Gastroesophageal sphincter (tissue), 4 donors: ENCODE data around the gene KMT5C. TPM values are rescaled to one million over a fixed set of nuclear protein-coding genes. Genes with fewer than 3 reads are reported as not detected.

ENCODE experiments used
- ATAC-seq: fragments of 150-250 bp; one replicate; pipeline ENCODE4 v1.9.1; 2016; ENCODE audit warnings: mild to moderate bottlenecking, moderate library complexity
- H3K27ac ChIP-seq, 4 donors: fragments of 200-600 bp; sonication (generic) in 3 of 4; 1 replicate in 3 of 4; 2 replicates in 1 of 4; pipeline ENCODE4 v1.5.1; 2016 to 2019
- H3K27me3 ChIP-seq: fragments of 200-600 bp; sonication (generic); one replicate; pipeline ENCODE4 v1.5.1; 2019
- H3K36me3 ChIP-seq, 2 donors: fragments of 200-600 bp; sonication (generic); one replicate each; pipeline ENCODE4 v1.5.1; 2019; ENCODE audit warnings: control low read depth in 1 of 2
- H3K4me1 ChIP-seq, 3 donors: fragments of 200-600 bp; sonication (generic); 1 replicate in 2 of 3; 2 replicates in 1 of 3; pipeline ENCODE4 v1.5.1; 2016 to 2019; ENCODE audit warnings: control low read depth in 2 of 3
- H3K4me3 ChIP-seq, 2 donors: fragments of 200-600 bp; sonication (generic); one replicate each; pipeline ENCODE4 v1.5.1; 2019; ENCODE audit warnings: mild to moderate bottlenecking in 1 of 2, moderate library complexity in 1 of 2
- H3K9me3 ChIP-seq, 3 donors: fragments of 200-600 bp; sonication (generic); one replicate each; pipeline ENCODE4 v1.5.1; 2017 to 2019; ENCODE audit warnings: control low read depth in 2 of 3
- EP300 ChIP-seq: sonication (generic); formaldehyde crosslinking; IDR thresholded peaks from one replicate; pipeline ENCODE4 v1.6.1; 2017; ENCODE audit warnings: antibody characterized with exemption, mild to moderate bottlenecking
- POLR2A ChIP-seq, 2 donors: fragments of 450-650 bp; IDR thresholded peaks; one replicate each; pipeline ENCODE4 v1.6.1; 2017; ENCODE audit warnings: antibody characterized with exemption in 2 of 2, mild to moderate bottlenecking in 2 of 2, moderate library complexity in 1 of 2
- POLR2AphosphoS5 ChIP-seq: sonication (generic); formaldehyde crosslinking; IDR thresholded peaks from one replicate; pipeline ENCODE4 v1.6.1; 2017; ENCODE audit warnings: antibody characterized with exemption
- WGBS, 2 donors: methylation state at CpG; one replicate each; pipeline ENCODE4 v1.1.5; 2018; ENCODE audit warnings: low coverage in 1 of 2; 5-methylcytosine and 5-hydroxymethylcytosine counted together
- total RNA-seq, 4 donors: library from RNA; depleted of rRNA; stranded (reverse); fragments of >200 nt; gene quantifications; one replicate each; pipeline ENCODE4 v1.1.0, GENCODE V29; 2016
- TF ChIP-seq, protein P1 (sequence below), 4 experiments: fragments of 200-600 bp in 2 of 4; fragments of 450-650 bp in 2 of 4; sonication (generic) in 1 of 4; IDR thresholded peaks; one replicate each; pipeline ENCODE4 v1.5.1; 2017 to 2019; ENCODE audit warnings: antibody characterized with exemption in 4 of 4, mild to moderate bottlenecking in 2 of 4, moderate library complexity in 2 of 4

Gene KMT5C
- total RNA-seq, 4 donors from 2014 or later, result 3.4 to 11.2 (median 9.2) TPM

DNA sequence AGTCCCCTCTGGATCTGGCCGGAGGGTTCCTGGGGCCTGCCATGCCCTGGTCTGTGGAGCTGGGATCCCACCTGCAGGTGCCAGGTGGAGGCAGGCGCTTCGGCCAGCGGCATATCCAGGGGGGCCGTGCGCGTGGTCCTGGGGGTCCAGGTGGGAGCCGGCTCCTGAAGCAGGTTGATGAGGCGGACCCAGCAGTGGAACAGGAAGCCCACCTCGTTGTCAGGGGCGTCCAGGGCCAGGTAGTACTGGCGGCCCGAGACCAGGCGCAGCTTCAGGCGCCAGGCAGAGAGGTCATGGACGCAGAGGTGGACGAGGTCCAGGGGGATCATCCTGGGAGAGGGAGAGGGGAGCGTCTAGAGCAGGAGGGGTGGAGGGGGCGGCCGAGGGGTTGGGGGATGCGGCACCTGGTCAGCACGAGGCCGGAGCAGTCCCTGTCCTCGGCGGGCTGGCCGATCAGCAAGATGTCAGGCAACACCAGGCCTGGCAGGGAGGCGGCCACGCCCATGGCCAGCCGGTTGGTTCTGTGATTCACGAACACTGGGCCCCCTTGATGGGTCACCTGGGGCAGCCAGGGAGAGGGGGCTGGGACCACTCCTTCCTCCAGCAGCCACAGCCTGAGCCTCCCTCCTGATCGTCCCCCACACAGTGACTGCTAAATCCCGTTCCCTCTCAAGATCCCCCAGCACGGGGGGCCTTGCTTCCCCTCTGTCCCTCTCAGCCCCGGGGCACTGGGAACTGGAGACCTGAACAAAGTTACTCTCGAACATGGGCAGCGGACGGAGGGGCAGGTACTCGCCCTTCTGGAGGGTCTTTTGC lies 22.7 kb downstream of the KMT5C start:
- TF ChIP-seq POLR2A (IDR thresholded peaks at IDR 0.05), result no peak
- no peak for ATAC-seq

DNA sequence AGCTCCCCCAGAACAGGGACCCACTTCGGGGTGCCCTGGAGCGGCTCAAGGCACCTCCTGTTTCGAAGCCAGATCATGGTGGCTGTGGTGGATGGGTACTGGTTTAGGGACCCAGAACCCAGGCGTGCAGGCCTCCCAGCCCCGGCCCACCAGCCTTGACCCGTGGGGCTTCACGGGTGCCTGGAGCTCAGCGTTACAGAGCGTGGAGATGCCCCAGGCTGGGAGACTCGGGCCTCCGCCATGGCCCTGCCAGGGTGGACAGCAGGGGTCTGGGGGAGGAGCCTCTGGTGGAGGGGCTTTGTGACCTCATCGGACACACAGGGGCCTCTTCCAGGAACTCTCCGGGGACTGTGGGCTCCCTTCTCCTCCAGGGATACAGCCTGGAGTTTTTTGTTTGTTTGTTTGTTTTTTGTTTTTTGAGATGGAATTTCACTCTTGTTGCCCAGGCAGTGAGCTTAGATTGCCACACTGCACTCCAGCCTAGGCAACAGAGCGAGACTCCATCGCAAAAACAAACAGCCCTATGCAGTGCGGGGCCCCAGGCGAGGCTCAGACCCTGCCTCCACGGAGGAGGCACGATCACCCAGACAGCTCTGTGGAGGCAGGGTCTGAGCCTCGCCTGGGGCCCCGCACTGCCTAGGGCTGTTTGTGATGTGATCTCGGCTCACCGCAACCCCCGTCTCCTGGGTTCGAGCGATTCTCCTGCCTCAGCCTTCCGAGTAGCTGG lies 23.5 kb downstream of the KMT5C start, which contains the start of gene GARIN5B:
TSS of gene GARIN5B (minus strand) at position 271 of the 727 bp plus-strand sequence. CDS start at position 77, 194 bp downstream.
- TF ChIP-seq, protein P1, sequence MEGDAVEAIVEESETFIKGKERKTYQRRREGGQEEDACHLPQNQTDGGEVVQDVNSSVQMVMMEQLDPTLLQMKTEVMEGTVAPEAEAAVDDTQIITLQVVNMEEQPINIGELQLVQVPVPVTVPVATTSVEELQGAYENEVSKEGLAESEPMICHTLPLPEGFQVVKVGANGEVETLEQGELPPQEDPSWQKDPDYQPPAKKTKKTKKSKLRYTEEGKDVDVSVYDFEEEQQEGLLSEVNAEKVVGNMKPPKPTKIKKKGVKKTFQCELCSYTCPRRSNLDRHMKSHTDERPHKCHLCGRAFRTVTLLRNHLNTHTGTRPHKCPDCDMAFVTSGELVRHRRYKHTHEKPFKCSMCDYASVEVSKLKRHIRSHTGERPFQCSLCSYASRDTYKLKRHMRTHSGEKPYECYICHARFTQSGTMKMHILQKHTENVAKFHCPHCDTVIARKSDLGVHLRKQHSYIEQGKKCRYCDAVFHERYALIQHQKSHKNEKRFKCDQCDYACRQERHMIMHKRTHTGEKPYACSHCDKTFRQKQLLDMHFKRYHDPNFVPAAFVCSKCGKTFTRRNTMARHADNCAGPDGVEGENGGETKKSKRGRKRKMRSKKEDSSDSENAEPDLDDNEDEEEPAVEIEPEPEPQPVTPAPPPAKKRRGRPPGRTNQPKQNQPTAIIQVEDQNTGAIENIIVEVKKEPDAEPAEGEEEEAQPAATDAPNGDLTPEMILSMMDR (IDR thresholded peaks at IDR 0.05), result no peak
- TF ChIP-seq EP300 (no peak), POLR2AphosphoS5 (no peak), POLR2A (IDR thresholded peaks at IDR 0.05) (no peak)
- WGBS, 2 donors, result 50% methylated on average over 2 of the region's 27 CpGs; no CpG with 5 or more reads in 1 of the 2 donors
- Histone ChIP-seq H3K9me3 (no peaks in the 10 kb centered on the region), H3K27ac (no peak within 1 kb of the TSS), H3K4me1 (no peaks in the 10 kb centered on the region), H3K36me3 (no peaks in the 10 kb centered on the region), H3K27me3 (peaks cover 75% of the 10 kb centered on the region), H3K4me3 (no peak within 1 kb of the TSS)
- ATAC-seq, result no peak

More for the DNA sequence above, 22.7 kb downstream of the KMT5C start:
- H3K36me3 ChIP-seq, result no peaks in the 10 kb centered on the region
- no peaks in the 10 kb centered on the region for H3K9me3 ChIP-seq
- no peak overlapping the region for H3K27ac ChIP-seq
- H3K4me1 ChIP-seq, result no peaks in the 10 kb centered on the region
- peaks cover 72% of the 10 kb centered on the region for H3K27me3 ChIP-seq
- 33 to 68% methylated on average over 1 to 4 of the region's 38 CpGs for WGBS, 2 donors
- no peak overlapping the region for H3K4me3 ChIP-seq

DNA sequence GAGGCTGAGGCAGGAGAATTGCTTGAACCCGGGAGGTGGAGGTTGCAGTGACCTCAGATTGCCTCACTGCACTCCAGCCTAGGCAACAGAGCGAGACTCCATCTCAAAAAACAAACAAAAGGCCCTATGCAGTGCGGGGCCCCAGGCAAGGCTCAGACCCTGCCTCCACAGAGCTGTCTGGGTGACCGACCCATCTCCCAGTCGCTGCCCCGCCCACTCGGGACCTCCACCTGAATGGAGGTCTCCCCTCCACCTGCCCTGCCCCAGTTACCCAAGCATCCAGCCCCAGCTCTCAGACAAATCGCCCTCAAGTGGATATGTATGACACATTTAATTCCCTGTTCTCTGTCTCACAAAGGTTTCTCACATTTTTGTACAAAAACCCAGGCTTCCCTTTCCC lies 25.6 kb downstream of the KMT5C start:
- H3K4me3 ChIP-seq, result no peak overlapping the region
- no peaks in the 10 kb centered on the region for H3K9me3 ChIP-seq
- TF ChIP-seq POLR2A (IDR thresholded peaks at IDR 0.05), result no peak
- TF ChIP-seq POLR2AphosphoS5, result no peak
- TF ChIP-seq, protein P1 (IDR thresholded peaks at IDR 0.05), result no peak
- TF ChIP-seq EP300, result no peak
- 78 to 96% methylated on average over 5 to 7 of the region's 8 CpGs for WGBS, 2 donors
- peaks cover 0 to 18% (median 9%) of the 10 kb centered on the region in 3 donors for H3K4me1 ChIP-seq
- no peaks in the 10 kb centered on the region for H3K36me3 ChIP-seq
- no peak for ATAC-seq
- H3K27ac ChIP-seq, result no peak overlapping the region
- peaks cover 84% of the 10 kb centered on the region for H3K27me3 ChIP-seq

DNA sequence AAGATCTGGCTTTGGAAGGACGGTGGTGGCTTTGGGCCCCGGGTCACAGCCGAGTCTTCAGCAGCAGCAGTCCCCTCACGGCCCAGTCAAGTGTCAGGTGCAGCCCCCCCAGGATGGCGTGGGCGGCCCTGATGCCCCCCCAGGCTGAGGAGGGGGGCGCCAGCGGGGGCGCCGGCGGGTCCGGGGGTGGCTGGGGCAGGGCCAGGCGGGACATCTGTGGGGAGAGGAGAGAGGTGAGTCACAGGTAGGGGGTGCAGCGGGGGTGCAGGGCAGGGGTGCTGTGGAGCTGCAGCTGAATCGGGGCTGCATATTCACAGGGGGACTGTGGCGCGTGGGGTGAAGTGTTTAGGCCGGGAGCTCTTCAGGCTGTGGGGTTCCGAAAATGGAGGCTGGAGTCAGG lies 26.3 kb downstream of the KMT5C start:
- TF ChIP-seq, protein P1 (IDR thresholded peaks at IDR 0.05), result no peak
- no peak for TF ChIP-seq POLR2AphosphoS5
- no peak for TF ChIP-seq EP300
- no peaks in the 10 kb centered on the region for H3K36me3 ChIP-seq
- no peak for ATAC-seq
- H3K27me3 ChIP-seq, result peaks cover 85% of the 10 kb centered on the region
- no peak overlapping the region for H3K4me3 ChIP-seq
- 71 to 86% methylated on average over 6 of the region's 19 CpGs for WGBS, 2 donors
- H3K27ac ChIP-seq, result no peak overlapping the region
- peaks cover 0 to 21% (median 10%) of the 10 kb centered on the region in 3 donors for H3K4me1 ChIP-seq
- no peaks in the 10 kb centered on the region for H3K9me3 ChIP-seq

DNA sequence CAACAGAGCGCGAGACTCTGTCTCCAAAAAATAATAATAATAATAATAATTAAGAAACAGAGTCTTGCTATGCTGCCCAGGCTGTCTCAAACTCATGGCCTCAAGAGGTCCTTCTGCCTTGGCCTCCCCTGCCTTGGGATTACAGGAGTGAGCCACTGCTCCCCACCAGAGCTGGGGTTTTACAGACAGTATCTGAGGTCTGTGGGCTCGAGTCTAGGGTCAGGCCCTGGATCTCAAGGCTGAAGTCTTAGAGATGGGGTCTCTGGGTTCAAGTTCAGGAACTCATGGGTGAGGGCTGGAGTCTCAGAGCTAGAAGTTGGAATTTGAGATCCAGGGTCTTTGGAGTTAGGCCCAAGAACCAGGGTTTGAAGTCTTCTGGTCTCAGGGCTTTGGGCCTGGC lies 27.1 kb downstream of the KMT5C start:
- no peaks in the 10 kb centered on the region for H3K9me3 ChIP-seq
- H3K27ac ChIP-seq, result no peak overlapping the region
- no peaks in the 10 kb centered on the region for H3K36me3 ChIP-seq
- no peak for ATAC-seq
- H3K27me3 ChIP-seq, result peaks cover 85% of the 10 kb centered on the region
- 90% methylated on average over 2 of the region's 3 CpGs; no CpG with 5 or more reads in 1 of the 2 donors for WGBS, 2 donors
- peaks cover 0 to 21% (median 10%) of the 10 kb centered on the region in 3 donors for H3K4me1 ChIP-seq
- no peak overlapping the region for H3K4me3 ChIP-seq
- TF ChIP-seq POLR2AphosphoS5 (no peak), POLR2A (IDR thresholded peaks at IDR 0.05) (no peak), EP300 (no peak)
- TF ChIP-seq, protein P1 (IDR thresholded peaks at IDR 0.05), result no peak
